ACC112 (cell line): ENCODE data around the gene IL5RA.

Experiments
- H2AFZ ChIP-seq: fragments of 200-600 bp; sonication (generic); one replicate; pipeline ENCODE4 v1.6.0; 2017; ENCODE audit warnings: antibody characterized with exemption, low read length; ENCODE audit not compliant: unreplicated experiment
- H3K27ac ChIP-seq: fragments of 200-600 bp; sonication (generic); 2 replicates; pipeline ENCODE4 v1.5.1; 2014; ENCODE audit warnings: low read depth, mild to moderate bottlenecking, antibody characterized with exemption, low read length, moderate library complexity
- H3K27me3 ChIP-seq: fragments of 200-600 bp; sonication (generic); 2 replicates; pipeline ENCODE4 v1.6.1; 2014; ENCODE audit warnings: mild to moderate bottlenecking, antibody characterized with exemption, low read length, moderate library complexity, mixed read lengths; ENCODE audit not compliant: insufficient read depth
- H3K36me3 ChIP-seq: fragments of 200-600 bp; sonication (generic); 2 replicates; pipeline ENCODE4 v1.6.1; 2016; ENCODE audit warnings: mild to moderate bottlenecking, antibody characterized with exemption, low read length, moderate library complexity, mixed read lengths; ENCODE audit not compliant: insufficient read depth
- H3K4me1 ChIP-seq: fragments of 200-600 bp; sonication (generic); one replicate; pipeline ENCODE4 v1.6.1; 2016; ENCODE audit warnings: low read length, mixed read lengths; ENCODE audit not compliant: insufficient read depth, unreplicated experiment, control insufficient read depth
- H3K4me3 ChIP-seq: fragments of 200-600 bp; sonication (generic); 2 replicates; pipeline ENCODE4 v1.5.1; 2014; ENCODE audit warnings: mild to moderate bottlenecking, low read depth, low read length
- H3K79me2 ChIP-seq: fragments of 200-600 bp; sonication (generic); one replicate; pipeline ENCODE4 v1.6.0; 2016; ENCODE audit warnings: low read length; ENCODE audit not compliant: control insufficient read depth, unreplicated experiment, insufficient read depth

IL5RA gene

DNA sequence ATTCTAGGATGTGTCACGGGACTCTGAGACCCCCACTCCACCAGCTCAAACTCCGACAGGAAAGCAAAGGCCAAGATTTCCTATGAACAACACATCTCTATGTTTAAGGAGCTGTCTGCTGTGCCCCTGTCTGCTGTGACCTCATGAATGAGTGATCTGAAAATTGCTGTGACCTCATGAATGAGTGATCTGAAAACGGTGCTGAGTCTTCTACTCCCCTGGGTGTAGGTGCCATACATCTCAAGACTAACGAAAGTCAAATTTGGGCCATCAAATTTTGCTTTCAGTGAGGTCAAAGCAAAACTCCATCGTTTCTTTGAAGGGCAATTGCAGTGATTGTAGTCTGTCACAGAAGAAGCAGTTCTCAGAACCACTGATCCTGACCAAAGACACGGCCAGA, 24.4 kb downstream of the IL5RA start:
- Histone ChIP-seq H3K27me3 (no peaks in the 10 kb centered on the region), H2AFZ (no peak overlapping the region), H3K4me3 (no peak overlapping the region), H3K4me1 (no peaks in the 10 kb centered on the region), H3K27ac (no peak overlapping the region), H3K79me2 (no peaks in the 10 kb centered on the region), H3K36me3 (no peaks in the 10 kb centered on the region)

DNA sequence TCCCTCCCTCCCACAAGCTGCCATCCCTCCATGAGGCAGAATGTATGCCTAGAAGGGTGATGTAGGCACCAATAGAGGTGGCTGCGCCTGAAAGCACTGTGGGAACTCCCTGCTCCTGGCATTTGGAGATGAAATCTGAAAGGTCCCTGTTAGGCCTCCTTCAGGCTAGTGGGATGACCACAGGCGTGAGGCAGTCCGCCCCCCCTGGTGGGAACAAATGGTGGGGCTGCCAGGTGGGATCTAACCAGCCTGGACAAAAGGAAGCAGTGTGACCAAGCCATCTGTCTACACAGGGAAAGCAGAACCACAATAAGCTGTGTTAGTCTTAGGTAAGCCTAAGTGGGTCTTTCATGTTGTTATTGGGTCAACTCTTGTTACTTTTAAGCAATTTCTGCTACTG, 25.3 kb downstream of the IL5RA start:
- H3K36me3 ChIP-seq: no peaks in the 10 kb centered on the region
- no peak overlapping the region for H2AFZ ChIP-seq
- no peak overlapping the region for H3K27ac ChIP-seq
- no peak overlapping the region for H3K4me3 ChIP-seq
- no peaks in the 10 kb centered on the region for H3K27me3 ChIP-seq
- no peaks in the 10 kb centered on the region for H3K79me2 ChIP-seq
- H3K4me1 ChIP-seq: no peaks in the 10 kb centered on the region

DNA sequence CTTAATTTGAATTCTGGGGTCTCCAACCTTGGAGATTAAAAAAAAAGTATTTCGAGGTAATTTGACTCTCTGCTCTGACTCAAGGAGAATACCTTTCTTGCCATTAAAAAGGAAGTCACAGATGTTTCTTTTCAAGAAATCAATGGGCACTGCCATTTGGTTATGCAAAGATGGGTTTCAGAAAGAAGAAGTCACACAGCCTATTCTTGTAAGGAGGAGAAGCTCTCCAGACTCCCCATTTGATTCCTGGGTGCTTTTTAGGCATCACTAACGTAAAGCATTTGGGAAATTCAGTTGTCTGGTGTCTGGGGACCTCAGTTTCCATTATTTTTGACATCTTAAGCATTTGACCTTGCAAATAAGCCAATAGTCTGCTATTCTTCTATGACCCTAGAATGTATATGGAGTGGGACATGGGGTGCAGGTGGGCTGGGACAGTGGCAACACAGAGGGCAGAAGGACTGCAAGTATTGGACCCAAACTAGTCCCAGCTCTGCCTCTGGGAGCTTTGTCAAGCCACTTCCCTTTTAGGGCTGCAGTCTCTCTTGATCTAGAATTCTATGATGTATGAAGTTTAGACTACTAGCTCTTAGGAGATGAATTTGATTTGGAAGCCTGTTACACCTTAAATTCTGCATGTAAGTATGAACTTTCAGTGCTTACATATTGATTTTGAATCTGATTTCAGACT, 27.8 kb downstream of the IL5RA start:
- Histone ChIP-seq H3K4me1 (no peaks in the 10 kb centered on the region), H3K27ac (no peak overlapping the region), H3K27me3 (no peaks in the 10 kb centered on the region; the same call in 1 of the 2 replicates), H3K79me2 (no peaks in the 10 kb centered on the region), H3K4me3 (no peak overlapping the region), H3K36me3 (no peaks in the 10 kb centered on the region), H2AFZ (no peak overlapping the region)

GRCh38 chr3:3081381-3082233, 28.6 kb downstream of the IL5RA start:
- H3K79me2 ChIP-seq: no peaks in the 10 kb centered on the region
- no peak overlapping the region for H3K4me3 ChIP-seq
- H3K27ac ChIP-seq: no peak overlapping the region
- no peaks in the 10 kb centered on the region for H3K4me1 ChIP-seq
- no peaks in the 10 kb centered on the region for H3K36me3 ChIP-seq
- H3K27me3 ChIP-seq: no peaks in the 10 kb centered on the region; the same call in 1 of the 2 replicates
- H2AFZ ChIP-seq: no peak overlapping the region

DNA sequence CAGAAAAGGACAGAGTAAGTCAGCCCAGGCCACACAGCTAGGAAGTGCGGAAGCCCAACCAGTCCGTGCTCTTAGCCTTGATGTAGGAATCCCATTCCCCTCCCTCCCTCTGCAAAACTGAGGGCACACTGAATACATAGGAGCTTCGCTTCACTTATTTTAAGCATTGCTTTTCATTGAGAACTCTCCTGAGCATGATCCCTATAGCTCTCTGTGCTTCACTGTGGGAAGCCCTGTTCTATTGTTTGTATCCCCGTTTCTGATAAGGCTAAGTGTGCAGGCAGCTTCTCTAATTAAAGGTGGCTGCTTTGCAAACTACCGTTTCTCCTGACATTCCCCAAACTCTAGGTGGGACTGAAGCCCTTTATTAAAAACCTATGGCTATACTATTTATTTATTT, 29.9 kb downstream of the IL5RA start:
- H3K36me3 ChIP-seq: no peaks in the 10 kb centered on the region
- no peak overlapping the region for H3K4me3 ChIP-seq
- H2AFZ ChIP-seq: no peak overlapping the region
- no peak overlapping the region for H3K27ac ChIP-seq
- H3K27me3 ChIP-seq: no peaks in the 10 kb centered on the region; the same call in 1 of the 2 replicates
- no peaks in the 10 kb centered on the region for H3K79me2 ChIP-seq
- H3K4me1 ChIP-seq: no peaks in the 10 kb centered on the region

DNA sequence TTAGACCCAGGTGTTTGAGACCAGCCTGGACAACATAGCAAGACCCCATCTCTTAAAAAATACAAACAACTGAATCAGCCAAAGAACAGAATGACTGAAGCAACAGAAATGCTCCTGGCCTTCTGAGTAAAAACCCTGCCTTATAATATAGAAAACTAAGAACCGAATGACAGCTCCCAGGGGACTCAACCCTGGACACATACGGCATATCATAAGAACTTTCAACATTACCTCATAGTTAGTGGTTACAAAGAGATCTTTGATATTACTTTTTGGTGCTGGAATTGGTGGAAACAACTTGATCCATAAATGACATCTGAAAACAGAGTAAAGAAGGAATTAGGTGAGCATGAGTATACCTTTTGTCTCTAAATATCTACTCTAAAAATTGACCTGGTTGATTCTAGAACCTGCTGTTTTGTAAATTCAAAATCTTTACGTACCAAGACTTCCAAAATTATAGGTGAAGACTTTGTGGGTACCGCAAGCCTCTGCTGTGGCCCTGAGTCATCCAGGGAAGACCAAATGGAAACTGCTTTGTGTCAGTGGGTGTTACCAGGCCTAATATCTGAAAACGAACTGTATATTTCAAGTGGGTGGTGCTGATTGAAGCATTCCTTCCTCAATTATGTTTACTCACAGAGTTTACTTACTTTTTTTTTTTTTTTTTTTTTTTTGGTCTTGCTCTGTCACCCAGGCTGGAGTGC, 35.5 kb downstream of the IL5RA start:
- H3K4me1 ChIP-seq: no peaks in the 10 kb centered on the region
- H3K79me2 ChIP-seq: no peaks in the 10 kb centered on the region
- no peaks in the 10 kb centered on the region; the same call in 1 of the 2 replicates for H3K27me3 ChIP-seq
- no peak overlapping the region for H2AFZ ChIP-seq
- no peak overlapping the region for H3K4me3 ChIP-seq
- H3K36me3 ChIP-seq: no peaks in the 10 kb centered on the region
- no peak overlapping the region for H3K27ac ChIP-seq

DNA sequence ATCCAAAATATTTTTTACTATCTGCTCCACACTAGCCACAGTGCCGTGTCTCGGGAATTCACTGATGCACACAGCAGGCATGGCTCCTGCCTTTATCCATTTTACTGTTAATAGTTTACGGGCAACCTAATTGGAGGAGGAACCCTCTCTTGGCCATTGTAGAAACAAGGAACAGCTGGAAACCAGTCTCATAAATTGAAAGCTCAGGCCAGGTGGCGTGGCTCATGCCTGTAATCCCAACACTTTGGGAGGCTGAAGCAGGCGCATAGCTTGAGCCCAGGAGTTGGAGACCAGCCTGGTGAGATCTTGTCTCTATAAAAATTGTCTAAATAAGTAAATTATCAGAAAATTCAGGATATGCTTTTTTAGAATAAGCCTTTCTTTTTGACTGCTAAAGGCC, 39.0 kb downstream of the IL5RA start:
- Histone ChIP-seq H3K36me3 (no peaks in the 10 kb centered on the region), H3K4me1 (no peaks in the 10 kb centered on the region), H3K79me2 (no peaks in the 10 kb centered on the region), H3K27ac (no peak overlapping the region), H3K27me3 (no peaks in the 10 kb centered on the region), H3K4me3 (no peak overlapping the region), H2AFZ (no peak overlapping the region)

GRCh38 chr3:3069723-3070122, 40.5 kb downstream of the IL5RA start:
- H3K4me1 ChIP-seq: no peaks in the 10 kb centered on the region
- no peak overlapping the region for H3K4me3 ChIP-seq
- no peak overlapping the region for H2AFZ ChIP-seq
- H3K27ac ChIP-seq: no peak overlapping the region
- no peaks in the 10 kb centered on the region for H3K27me3 ChIP-seq
- no peaks in the 10 kb centered on the region for H3K36me3 ChIP-seq
- no peaks in the 10 kb centered on the region for H3K79me2 ChIP-seq

- no peaks in the 10 kb centered on the region for H3K36me3 ChIP-seq
These were observed 41.8 kb downstream of the IL5RA start for GRCh38 chr3:3068358-3068881.

GRCh38 chr3:3066910-3067309, 43.3 kb downstream of the IL5RA start:
- no peaks in the 10 kb centered on the region for H3K4me1 ChIP-seq
- H3K27me3 ChIP-seq: no peaks in the 10 kb centered on the region
- H3K27ac ChIP-seq: no peak overlapping the region
- no peaks in the 10 kb centered on the region for H3K79me2 ChIP-seq
- no peak overlapping the region for H3K4me3 ChIP-seq
- no peaks in the 10 kb centered on the region for H3K36me3 ChIP-seq
- no peak overlapping the region for H2AFZ ChIP-seq

More at GRCh38 chr3:3068358-3068881, 41.8 kb downstream of the IL5RA start:
- no peak overlapping the region for H3K4me3 ChIP-seq
- H2AFZ ChIP-seq: no peak overlapping the region
- H3K4me1 ChIP-seq: no peaks in the 10 kb centered on the region
- H3K27me3 ChIP-seq: no peaks in the 10 kb centered on the region
- H3K79me2 ChIP-seq: no peaks in the 10 kb centered on the region
- no peak overlapping the region for H3K27ac ChIP-seq
